GM13976 (cell line): ENCODE measurements around the gene ADPRHL1.
"Not testable (repeated sequence)": the region's sequence is repeated elsewhere in the genome, so short reads cannot be mapped to it uniquely, and the experiment has no call there.

Experiments
- DNase-seq: peaks from one replicate; pipeline ENCODE4 v3.0.0; 2012; ENCODE audit warnings: low spot score
- CTCF ChIP-seq: IDR thresholded peaks from 2 replicates; pipeline ENCODE4 v1.5.1; 2012; ENCODE audit warnings: borderline replicate concordance, mild to moderate bottlenecking; ENCODE audit not compliant: insufficient read depth; ENCODE audit errors: extremely low read depth, missing control alignments, control extremely low read depth
- in situ Hi-C: fragments of 300-500 bp; cut with MboI; formaldehyde crosslinking; loops from one replicate; pipeline ENCODE4 v1.12.0; 2022; ENCODE audit warnings: low sequenced_read_pairs, mixed read lengths, inconsistent platforms; ENCODE audit not compliant: unreplicated experiment

ADPRHL1 gene

DNA sequence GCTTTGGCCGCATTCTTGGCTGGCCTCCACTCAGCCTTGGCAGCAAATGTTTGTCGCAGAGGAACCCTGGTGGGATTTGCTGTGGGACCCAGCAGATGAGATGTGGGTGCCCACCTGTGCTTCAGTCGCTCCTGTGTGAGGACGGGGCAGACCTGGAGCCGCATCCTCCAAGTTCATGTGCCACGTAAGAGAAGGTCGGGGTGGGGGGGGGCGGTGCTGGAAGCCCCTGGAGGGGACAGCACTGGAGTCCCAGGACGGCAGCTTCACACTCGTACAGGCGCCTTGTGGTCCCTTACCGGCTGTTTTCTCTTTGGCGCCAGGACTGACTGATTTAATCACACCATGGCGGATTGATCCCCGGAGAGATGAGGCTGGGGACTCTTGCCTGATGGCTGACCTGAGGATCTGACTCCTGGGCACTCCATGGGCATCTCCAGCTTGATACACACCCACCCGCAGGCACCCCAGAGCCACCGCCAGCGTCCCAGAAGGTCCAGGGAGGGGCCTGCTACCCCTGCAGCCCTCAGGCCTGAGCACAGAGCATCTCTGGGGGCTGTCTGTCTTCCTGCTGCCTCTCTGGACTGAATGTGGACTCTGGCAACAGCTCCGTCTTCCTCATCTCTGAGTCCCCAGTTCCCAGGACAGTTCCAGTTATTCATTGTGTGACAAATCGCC lies 79.3 kb downstream of the ADPRHL1 start:
- in situ Hi-C loops, result no loop called here
- TF ChIP-seq CTCF, result no peak
- DNase-seq, result no peak

DNA sequence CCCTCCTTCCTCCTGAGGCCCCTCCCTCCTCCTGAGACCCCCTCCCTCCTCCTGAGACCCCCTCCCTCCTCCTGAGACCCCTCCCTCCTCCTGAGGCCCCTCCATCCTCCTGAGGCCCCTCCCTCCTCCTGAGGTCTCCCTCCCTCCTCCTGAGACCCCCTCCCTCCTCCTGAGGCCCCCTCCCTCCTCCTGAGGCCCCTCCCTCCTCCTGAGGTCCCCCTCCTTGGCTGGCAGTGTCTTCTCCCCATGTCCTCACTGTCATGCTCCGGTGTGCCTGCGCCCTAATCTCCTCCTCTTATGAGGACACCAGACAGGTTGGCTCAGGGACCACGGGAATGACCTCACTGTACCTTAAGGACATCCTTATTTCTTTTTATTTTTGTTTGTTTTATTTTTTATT lies 81.6 kb downstream of the ADPRHL1 start:
- DNase-seq, in situ Hi-C loops: not testable (repeated sequence)

DNA sequence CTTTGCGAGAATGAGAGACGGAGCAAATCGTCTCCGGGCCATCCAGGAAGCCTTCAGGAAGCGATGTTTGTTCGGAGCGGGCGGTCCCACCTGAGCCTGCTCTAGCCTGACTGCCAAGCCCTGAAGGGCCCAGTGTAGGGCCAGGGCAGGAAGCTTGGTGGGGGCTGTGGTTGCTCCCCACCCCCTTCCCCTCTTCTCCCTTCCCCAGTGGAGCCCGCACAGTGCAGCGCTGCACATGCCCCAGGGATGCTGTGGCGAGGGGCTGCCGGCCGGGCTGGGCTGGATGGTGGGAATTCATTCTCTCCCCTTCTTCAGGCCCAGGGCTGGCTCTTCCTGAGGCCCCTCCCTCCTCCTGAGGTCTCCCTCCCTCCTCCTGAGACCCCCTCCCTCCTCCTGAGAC lies 82.2 kb downstream of the ADPRHL1 start:
- no peak for TF ChIP-seq CTCF
- in situ Hi-C loops, result no loop called here
- DNase-seq, result no peak

DNA sequence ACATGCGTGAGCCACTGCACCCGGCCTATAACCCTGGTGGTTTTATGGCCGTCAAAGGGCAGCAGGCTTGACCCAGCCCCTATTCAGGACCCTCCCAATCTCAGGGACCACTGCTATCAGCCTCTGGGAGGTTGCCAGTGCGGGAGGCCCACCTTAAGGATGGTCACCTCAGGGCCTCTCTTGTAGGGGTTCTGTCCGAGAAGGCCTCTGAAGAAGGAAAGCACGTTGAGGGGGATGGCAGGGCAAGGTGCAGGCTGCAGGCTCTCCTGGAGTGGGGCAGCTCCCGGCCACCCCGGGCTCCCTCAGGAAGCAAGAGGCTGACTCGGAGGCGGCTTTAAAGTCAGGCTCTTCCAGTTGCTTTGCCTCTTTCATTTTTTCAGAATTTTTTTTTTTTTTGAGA lies 83.4 kb downstream of the ADPRHL1 start:
- TF ChIP-seq CTCF, result no peak
- no peak for DNase-seq
- in situ Hi-C loops, result no loop called here

GRCh38 chr13:113369189-113369588 lies 84.1 kb downstream of the ADPRHL1 start:
- no peak for TF ChIP-seq CTCF
- in situ Hi-C loops, result no loop called here
- DNase-seq, result no peak

- in situ Hi-C loops, result not testable (repeated sequence)
These were observed 84.9 kb downstream of the ADPRHL1 start for GRCh38 chr13:113368353-113368752.

DNA sequence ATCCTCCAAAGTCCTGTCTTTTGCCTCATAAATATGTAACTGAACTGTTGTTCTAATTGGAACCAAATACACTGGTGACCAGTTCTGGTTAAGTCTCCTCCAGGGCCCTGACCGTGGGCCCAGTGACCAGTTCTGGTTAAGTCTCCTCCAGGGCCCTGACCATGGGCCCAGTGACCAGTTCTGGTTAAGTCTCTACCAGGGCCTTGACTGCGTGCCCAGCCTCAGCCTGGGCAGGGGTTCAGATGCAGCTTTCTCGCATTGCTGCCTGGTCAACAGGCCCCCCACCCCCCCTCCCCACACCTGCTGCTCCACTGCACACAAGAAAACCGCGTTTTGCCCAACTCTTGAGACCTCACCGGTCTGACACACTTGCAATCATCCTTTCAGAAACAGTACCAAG lies 85.5 kb downstream of the ADPRHL1 start:
- in situ Hi-C loops, result no loop called here
- DNase-seq, result no peak
- TF ChIP-seq CTCF, result no peak

More at GRCh38 chr13:113368353-113368752, 84.9 kb downstream of the ADPRHL1 start:
- DNase-seq, result not testable (repeated sequence)

GRCh38 chr13:113367020-113367560 lies 86.2 kb downstream of the ADPRHL1 start:
- in situ Hi-C loops, result no loop called here
- DNase-seq, result no peak
- no peak for TF ChIP-seq CTCF
